OCI-LY7 (cell line): Measurements from ENCODE around the gene PPRC1. TPM values are rescaled to one million over a fixed set of nuclear protein-coding genes. Genes with fewer than 3 reads are reported as not detected.

Experiments
- BruUV-seq: library from RNA; stranded (reverse); fragments of 400-500 nt; replicated peaks from 2 replicates; lab custom pipeline; 2021; lab: Mats Ljungman, UMichigan
- CTCF ChIA-PET: fragments of 300-600 bp; sonication (Branson Sonifier 250); formaldehyde crosslinking; loops from one replicate; lab custom pipeline; 2022; ENCODE audit warnings: antibody characterized with exemption; ENCODE audit not compliant: unreplicated experiment; lab: Charles Lee
- POLR2A ChIA-PET: fragments of 300-600 bp; sonication (Branson Sonifier 250); formaldehyde crosslinking; loops from one replicate; lab custom pipeline; 2022; ENCODE audit warnings: antibody characterized with exemption; lab: Charles Lee
- DNase-seq: peaks from one replicate; pipeline ENCODE4 v3.0.0-alpha.2; 2015; ENCODE audit warnings: low spot score
- H2AFZ ChIP-seq: fragments of 200-600 bp; sonication (generic), shearing (Covaris generic); 2 replicates; pipeline ENCODE4 v1.6.1; 2014; ENCODE audit warnings: mild to moderate bottlenecking, antibody characterized with exemption, low read length, moderate library complexity
- H3K27ac ChIP-seq: fragments of 200-600 bp; sonication (generic); 2 replicates; pipeline ENCODE4 v1.5.1; 2014; ENCODE audit warnings: mixed run types, low read depth, mild to moderate bottlenecking, moderate library complexity, low read length, inconsistent platforms; ENCODE audit not compliant: poor library complexity, severe bottlenecking
- H3K36me3 ChIP-seq: fragments of 200-600 bp; sonication (generic); 2 replicates; pipeline ENCODE4 v1.6.1; 2014; ENCODE audit warnings: mild to moderate bottlenecking, antibody characterized with exemption, low read length, moderate library complexity, mixed read lengths; ENCODE audit not compliant: insufficient read depth
- H3K4me1 ChIP-seq: fragments of 200-600 bp; sonication (generic); 2 replicates; pipeline ENCODE4 v1.5.1; 2014; ENCODE audit warnings: mild to moderate bottlenecking, low read length; ENCODE audit not compliant: insufficient read depth, poor library complexity, severe bottlenecking
- H3K4me2 ChIP-seq: fragments of 200-600 bp; sonication (generic); 2 replicates; pipeline ENCODE4 v1.6.1; 2014; ENCODE audit warnings: mild to moderate bottlenecking, low read length
- H3K4me3 ChIP-seq: fragments of 200-600 bp; sonication (generic); 2 replicates; pipeline ENCODE4 v1.5.1; 2014; ENCODE audit warnings: mild to moderate bottlenecking, low read depth, low read length; ENCODE audit not compliant: poor library complexity, severe bottlenecking
- H3K79me2 ChIP-seq: fragments of 200-600 bp; sonication (generic); 2 replicates; pipeline ENCODE4 v1.6.1; 2016; ENCODE audit warnings: low read depth, mild to moderate bottlenecking, low read length, moderate library complexity, mixed read lengths; ENCODE audit not compliant: insufficient read depth
- H3K9me2 ChIP-seq: fragments of 200-600 bp; sonication (generic); 2 replicates; pipeline ENCODE4 v1.6.1; 2016; ENCODE audit warnings: mild to moderate bottlenecking, low read length, mixed read lengths; ENCODE audit not compliant: insufficient read depth
- H3K9me3 ChIP-seq: fragments of 200-600 bp; sonication (generic); 2 replicates; pipeline ENCODE4 v1.6.1; 2014; ENCODE audit warnings: mild to moderate bottlenecking, mixed run types, low read length, mixed read lengths
- H4K20me1 ChIP-seq: fragments of 200-600 bp; sonication (generic); 2 replicates; pipeline ENCODE4 v1.6.1; 2014; ENCODE audit warnings: mild to moderate bottlenecking, antibody characterized with exemption, low read length, moderate library complexity, mixed read lengths; ENCODE audit not compliant: insufficient read depth
- CTCF ChIP-seq: fragments of 200-600 bp; sonication (generic); conservative IDR thresholded peaks from 2 replicates; pipeline ENCODE4 v1.5.1; 2014; ENCODE audit warnings: mild to moderate bottlenecking, antibody characterized with exemption, low read length, moderate library complexity, mixed read lengths
- EZH2phosphoT487 ChIP-seq: fragments of 200-600 bp; sonication (generic); IDR thresholded peaks from 2 replicates; pipeline ENCODE4 v1.6.1; 2018; ENCODE audit warnings: low read depth, borderline replicate concordance, mild to moderate bottlenecking, mixed run types, antibody characterized with exemption, low read length, moderate library complexity, mixed read lengths
- intact Hi-C: fragments of 100-400 bp; cut with micrococcal nuclease; formaldehyde crosslinking; loops from one replicate; pipeline ENCODE4 v1.10.0; 2022; ENCODE audit not compliant: unreplicated experiment
- total RNA-seq, 2 experiments: library from RNA; depleted of rRNA in 1 of 2; stranded (reverse); fragments of >200 nt in 1 of 2; shearing (Covaris generic) in 1 of 2; gene quantifications; 2 replicates each; pipeline ENCODE4 v1.2.3, GENCODE V29; 2014 to 2022

Gene PPRC1
- total RNA-seq, 2 experiments from 2014 or later, result 47.1 to 77.2 TPM

DNA sequence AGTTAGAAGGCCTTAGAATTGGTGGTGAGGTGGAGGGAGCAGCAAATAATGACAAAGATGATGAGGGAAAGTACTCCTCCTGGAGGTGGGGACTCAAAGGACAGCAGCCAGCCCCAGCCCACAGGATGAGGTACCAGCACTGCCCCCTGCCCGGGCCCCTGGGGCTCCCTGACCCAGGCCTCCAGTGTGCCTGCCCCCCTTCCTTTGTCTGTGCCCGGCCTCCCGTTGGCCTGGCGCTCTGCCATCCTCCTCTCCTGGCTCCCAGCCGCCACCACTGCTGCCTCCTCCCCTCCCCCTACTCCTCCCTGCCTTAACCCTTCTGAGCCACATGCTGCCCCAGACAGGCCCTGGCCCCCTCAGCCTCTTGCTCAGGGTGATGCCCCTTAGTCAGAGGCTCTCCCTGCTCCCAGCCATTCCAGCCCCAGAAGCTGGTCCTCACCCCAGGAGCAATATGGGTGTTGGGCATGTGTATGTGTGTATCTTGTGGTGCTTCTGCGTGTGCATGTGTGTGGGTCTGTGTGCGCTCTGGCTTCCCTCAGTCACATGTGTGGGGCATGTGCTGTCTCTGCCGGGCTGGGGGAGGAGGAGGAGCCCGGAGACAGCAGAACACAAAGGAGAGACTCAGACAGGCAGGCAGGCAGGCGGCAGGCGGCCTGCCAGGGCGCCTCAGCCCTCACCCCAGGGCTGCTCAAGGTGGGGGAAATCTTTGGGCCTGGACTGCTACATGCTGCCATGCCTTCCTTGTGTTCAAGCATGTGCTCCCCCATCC is 15.3 kb upstream of the PPRC1 start:
- peak overlapping the region; percentile 87 for H3K4me3 ChIP-seq
- no peaks in the 10 kb centered on the region for H3K9me2 ChIP-seq
- ChIA-PET CTCF (no interaction called here), POLR2A (interaction anchor here (1.3 kb wide), 1 partner anchor 13 kb away, joined by 4 read pairs; no protein-coding TSS in a partner anchor)
- H3K9me3 ChIP-seq, result no peaks in the 10 kb centered on the region
- peak; percentile 49 for DNase-seq
- H3K4me1 ChIP-seq, result peaks cover 70% of the 10 kb centered on the region
- no peak overlapping the region for H2AFZ ChIP-seq
- no peaks in the 10 kb centered on the region for H3K36me3 ChIP-seq
- H3K79me2 ChIP-seq, result peaks cover 68% of the 10 kb centered on the region
- BruUV-seq, result no TSS peak
- intact Hi-C loops, result loop anchor here (10.0 kb wide), 1 partner anchor 597 kb away; the partner anchor contains the start of genes ARL3 and SFXN2
- H3K4me2 ChIP-seq, result peak overlapping the region; percentile 79
- TF ChIP-seq EZH2phosphoT487 (no peak), CTCF (peak; percentile 55)
- peak overlapping the region; percentile 80 for H3K27ac ChIP-seq
- H4K20me1 ChIP-seq, result peaks cover 14% of the 10 kb centered on the region

DNA sequence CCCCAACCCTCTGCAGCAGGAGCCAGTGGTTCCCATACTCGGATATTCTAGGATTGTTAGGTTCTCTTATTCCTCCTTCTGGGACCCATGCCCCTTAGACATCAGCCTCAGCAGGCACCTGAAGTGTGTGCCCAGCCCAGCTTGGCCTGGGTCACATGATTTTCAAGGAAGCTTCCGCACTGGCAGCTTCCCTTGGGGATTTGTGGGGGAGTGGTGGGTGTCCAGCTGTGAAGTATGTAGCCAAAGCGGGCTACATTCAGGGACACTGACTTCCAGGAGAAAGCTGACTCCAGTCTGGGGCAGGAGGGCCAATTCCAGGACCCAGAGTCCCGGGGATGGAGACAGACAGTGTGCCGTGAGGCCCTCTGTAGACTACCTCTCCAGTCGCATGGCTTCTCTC is 14.0 kb upstream of the PPRC1 start:
- Histone ChIP-seq H3K79me2 (peaks cover 55% of the 10 kb centered on the region), H3K4me3 (peak overlapping the region; percentile 87), H3K4me2 (peak overlapping the region; percentile 79), H2AFZ (no peak overlapping the region), H3K36me3 (no peaks in the 10 kb centered on the region), H3K4me1 (peaks cover 57% of the 10 kb centered on the region), H3K27ac (peak overlapping the region; percentile 80), H3K9me2 (no peaks in the 10 kb centered on the region), H3K9me3 (no peaks in the 10 kb centered on the region), H4K20me1 (peaks cover 3% of the 10 kb centered on the region)
- peak; percentile 70 for DNase-seq
- ChIA-PET CTCF (interaction anchor here (0.6 kb wide), 4 partner anchors 9 to 513 kb away, joined by 3 to 6 read pairs (median 4); no protein-coding TSS in a partner anchor), POLR2A (interaction anchor here (0.5 to 1.3 kb wide), 11 partner anchors 10 to 1854 kb away, joined by 3 to 5 read pairs (median 3); partner anchors contain the start of gene NOLC1)
- no peak for TF ChIP-seq EZH2phosphoT487
- no peak for TF ChIP-seq CTCF
- BruUV-seq, result no TSS peak
- intact Hi-C loops, result loop anchor here (10.0 kb wide), 1 partner anchor 596 kb away; the partner anchor contains the start of genes ARL3 and SFXN2
